Stimulated activated CD8-positive, alpha-beta memory T cell treated with anti-CD3 and anti-CD28 coated beads, Interleukin-2, amount 100 ng/mL, for 1 hour (primary cell): ENCODE measurements around the gene AGA.

Experiments used
- DNase-seq, 2 donors: peaks; one replicate each; pipeline ENCODE4 v3.0.0-alpha.2; 2020; ENCODE audit warnings: low read depth in 2 of 2

The AGA gene

DNA sequence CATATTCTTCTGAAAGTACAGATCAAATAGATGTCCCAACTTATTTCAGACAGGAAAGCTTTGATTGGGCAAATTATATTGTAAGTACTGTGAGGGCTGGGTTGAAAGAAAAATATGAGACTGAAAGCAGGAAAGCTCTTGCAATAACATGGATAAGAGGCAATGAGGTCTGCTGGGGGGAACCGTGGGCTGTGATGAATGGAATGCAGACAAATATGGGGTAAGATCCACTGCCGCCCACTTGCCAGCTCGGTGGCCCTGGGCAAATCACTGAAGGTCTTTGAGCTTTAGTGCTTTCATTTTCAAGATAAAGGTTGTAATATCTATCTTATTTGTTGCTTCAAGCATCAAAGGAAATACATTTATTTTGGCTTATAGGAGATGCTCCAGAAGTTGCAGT, 51.0 kb downstream of the AGA start:
- DNase-seq = no peak

DNA sequence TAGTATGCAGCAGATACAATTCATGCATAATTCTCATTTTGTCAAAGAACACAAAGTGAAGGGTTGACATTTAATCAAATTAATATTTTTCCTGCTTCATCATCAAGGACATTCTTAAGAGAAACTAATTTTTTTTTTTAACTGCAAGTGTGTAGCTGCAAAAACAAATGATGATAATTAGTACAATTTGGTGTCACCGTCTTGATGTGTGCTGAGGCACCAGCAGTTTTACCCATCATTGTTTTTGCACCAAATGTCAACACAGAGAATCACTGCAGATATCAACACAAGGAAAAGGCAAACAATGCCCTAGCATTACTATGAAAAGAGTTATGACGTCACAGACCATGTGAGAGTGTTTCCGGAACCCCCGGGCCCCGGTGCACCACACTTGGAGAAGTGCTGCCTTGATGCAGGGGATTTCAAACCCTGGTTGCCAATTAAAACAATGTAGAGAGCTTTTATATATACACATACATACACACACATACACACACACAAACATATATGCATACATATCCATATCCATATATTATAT, 55.9 kb downstream of the AGA start:
- DNase-seq = no peak

DNA sequence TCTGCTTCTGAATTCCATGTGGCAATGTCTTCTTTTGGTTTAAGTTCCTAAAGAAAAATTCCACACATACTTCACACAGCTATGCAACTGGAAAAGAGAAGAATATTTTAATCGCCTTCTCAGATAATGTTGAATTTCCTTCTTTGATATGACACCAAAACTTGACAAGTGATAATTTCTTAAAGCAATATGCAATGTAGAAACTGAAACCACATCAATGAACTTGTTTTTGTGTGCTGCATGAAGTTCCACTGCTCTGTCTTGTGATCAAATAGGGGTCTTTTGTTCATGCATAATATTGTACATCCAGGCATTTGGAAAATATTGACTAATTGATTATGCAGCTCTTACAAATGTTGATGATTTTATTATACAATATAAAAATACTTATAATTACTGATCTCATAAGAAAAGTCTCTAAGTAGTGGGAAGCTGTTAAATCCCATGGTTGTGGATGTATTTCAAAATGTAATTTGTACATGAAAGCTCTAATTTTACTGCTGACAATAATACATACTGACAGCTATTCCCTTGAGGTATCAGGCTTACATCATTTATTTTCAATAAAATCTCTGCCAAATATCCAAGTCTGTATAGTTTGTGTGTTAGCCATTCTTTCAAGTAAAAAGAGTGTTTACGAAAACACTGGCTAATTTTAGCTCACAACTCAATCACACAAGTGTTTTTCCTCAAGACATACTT, 56.5 kb downstream of the AGA start:
- DNase-seq = no peak

DNA sequence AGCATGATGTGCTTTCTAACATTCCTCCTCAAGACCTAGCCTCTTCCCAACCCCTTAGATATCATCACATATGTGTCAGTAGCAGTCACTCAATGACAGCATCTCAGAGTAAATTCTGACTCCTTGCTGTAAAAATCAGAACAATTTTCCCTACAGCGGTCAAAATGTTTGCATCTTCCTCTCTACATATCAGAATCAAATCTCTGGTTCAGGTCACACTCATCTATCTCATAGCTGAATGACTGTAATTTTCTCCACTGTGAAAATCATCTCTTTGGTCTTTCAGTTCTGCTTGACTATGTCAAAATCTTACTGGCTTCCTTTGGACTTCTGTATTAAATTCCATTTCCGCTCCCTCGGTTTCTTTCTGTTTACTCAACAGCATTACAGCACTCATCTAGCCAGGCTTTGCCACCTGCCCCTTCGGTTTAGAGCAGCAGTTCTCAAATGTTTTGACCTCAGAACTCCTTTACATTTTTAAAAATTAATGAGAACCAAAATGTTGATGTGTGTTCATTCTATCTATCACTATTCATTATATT, 57.3 kb downstream of the AGA start:
- DNase-seq = no peak

DNA sequence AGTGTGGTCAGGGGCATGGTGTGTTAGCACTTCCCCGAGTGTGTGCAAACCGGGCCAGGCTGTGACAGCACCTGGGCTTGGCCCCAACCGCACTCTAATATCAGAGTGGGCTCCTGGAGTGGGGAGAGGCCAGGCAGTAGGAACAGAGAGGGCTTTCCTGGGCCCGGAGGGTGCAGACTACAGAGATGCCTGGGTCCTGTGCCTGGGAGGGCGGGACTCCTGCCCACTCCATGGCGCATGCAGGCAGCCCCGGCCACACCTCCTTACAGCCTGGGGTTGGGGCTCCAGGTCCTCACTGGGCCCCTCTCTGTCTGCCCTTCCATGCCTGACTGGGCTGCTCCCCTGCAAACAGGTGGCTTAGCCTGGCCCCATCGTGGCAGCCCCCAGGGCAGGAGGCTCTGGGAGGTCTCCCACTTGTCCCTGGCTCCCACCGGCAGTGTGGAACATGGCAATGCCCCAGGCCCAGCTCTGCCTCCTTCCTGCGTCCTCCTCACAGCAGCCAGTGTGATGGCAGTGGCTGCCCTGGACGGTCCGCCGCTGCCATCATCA, 60.4 kb downstream of the AGA start:
- DNase-seq = no peak
